ENCODE results near the gene NRROS. TPM values are rescaled to one million over a fixed set of nuclear protein-coding genes. Genes with fewer than 3 reads are reported as not detected.

The NRROS gene
- total RNA-seq, 1 donor: 2.9 TPM

DNA sequence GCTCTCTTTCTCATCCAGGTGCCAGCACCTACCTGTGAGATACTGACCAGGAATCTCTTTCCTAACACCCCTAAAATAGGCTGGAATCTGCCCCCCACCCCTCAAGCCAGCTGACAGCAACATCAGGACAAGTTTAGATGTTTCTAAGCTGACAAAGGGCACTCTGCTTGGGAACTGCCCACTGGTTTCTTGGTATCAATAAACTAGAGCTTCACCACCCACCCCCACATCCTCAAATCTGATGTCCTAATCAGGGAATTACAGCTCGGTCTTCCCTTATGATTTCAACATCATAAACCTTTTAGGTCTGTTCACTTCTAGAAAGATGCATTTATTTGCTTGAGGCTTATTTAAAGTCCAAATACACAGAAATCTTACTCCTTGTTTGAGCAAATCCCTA is 37.9 kb downstream of the NRROS start:
- H3K4me3 ChIP-seq (ENCODE audit: low read depth, low read length): no peak overlapping the region
- DNase-seq (ENCODE audit: low read depth): no peak
- TF ChIP-seq, protein P1, sequence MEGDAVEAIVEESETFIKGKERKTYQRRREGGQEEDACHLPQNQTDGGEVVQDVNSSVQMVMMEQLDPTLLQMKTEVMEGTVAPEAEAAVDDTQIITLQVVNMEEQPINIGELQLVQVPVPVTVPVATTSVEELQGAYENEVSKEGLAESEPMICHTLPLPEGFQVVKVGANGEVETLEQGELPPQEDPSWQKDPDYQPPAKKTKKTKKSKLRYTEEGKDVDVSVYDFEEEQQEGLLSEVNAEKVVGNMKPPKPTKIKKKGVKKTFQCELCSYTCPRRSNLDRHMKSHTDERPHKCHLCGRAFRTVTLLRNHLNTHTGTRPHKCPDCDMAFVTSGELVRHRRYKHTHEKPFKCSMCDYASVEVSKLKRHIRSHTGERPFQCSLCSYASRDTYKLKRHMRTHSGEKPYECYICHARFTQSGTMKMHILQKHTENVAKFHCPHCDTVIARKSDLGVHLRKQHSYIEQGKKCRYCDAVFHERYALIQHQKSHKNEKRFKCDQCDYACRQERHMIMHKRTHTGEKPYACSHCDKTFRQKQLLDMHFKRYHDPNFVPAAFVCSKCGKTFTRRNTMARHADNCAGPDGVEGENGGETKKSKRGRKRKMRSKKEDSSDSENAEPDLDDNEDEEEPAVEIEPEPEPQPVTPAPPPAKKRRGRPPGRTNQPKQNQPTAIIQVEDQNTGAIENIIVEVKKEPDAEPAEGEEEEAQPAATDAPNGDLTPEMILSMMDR (IDR thresholded peaks at IDR 0.05; ENCODE audit: insufficient read depth, low read length): no peak

DNA sequence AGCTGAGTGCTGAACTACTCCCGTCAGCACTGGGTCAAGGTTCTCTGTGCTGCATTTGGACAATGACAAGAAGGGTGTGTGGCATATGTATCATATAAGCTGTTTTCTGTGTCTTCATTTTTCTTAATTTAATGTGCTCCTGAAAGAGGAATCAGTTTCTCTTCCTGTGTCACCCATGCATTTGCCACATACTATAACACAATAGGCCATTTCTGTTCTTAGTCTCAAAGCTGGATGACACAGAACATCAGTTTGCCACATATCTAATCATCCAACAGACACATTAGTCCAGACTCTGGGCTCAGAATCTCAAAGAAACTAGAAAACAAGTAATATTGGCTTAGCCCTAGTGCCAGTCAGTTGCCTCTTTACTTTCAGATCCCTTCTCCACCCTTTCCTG is 38.4 kb downstream of the NRROS start:
- DNase-seq (ENCODE audit: low read depth): no peak
- TF ChIP-seq, protein P1 (IDR thresholded peaks at IDR 0.05; ENCODE audit: insufficient read depth, low read length): no peak

DNA sequence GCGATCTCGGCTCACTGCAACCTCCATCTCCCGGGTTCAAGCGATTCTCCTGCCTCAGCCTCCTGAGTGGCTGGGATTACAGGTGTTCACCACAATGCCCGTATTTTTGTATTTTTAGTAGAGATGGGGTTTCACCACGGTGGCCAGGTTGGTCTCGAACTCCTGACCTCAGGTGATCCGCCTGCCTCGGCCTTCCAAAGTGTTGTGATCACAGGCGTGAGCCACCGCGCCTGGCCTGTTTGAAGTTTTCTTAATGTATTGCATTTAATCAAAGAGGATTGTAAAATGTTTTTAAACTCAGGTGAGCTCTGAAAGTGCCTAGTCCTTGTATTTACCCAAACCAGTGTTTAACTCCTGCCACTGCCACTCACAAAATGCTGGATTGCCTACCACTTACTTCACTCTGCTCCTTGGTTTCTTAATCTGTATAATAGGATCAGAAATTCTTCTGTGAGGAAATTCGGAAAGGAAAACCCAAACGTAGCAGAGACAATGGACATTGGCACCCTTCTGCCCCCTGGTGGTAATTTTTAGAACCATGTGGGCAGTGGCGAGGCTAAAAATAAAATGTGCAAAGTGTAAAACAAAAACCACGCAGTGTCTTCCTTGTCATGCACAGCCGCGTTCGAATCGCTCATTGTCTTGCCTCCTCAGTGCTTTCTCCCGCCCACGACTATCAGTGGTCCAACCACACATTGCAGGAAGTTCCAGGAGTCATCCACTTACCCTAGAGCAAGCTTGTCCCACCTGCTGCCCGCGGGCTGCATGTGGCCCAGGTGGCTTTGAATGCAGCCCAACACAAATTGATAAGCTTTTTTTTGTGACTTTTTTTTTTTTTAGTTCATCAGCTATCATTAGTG is 45.3 kb downstream of the NRROS start:
- peak; percentile 77 for DNase-seq (ENCODE audit: low read depth)
- H3K4me3 ChIP-seq (ENCODE audit: low read depth, low read length): no peak overlapping the region
- TF ChIP-seq, protein P1 (IDR thresholded peaks at IDR 0.05; ENCODE audit: insufficient read depth, low read length): peak; percentile 86

More for the DNA sequence above, 38.4 kb downstream of the NRROS start:
- no peak overlapping the region for H3K4me3 ChIP-seq (ENCODE audit: low read depth, low read length)

DNA sequence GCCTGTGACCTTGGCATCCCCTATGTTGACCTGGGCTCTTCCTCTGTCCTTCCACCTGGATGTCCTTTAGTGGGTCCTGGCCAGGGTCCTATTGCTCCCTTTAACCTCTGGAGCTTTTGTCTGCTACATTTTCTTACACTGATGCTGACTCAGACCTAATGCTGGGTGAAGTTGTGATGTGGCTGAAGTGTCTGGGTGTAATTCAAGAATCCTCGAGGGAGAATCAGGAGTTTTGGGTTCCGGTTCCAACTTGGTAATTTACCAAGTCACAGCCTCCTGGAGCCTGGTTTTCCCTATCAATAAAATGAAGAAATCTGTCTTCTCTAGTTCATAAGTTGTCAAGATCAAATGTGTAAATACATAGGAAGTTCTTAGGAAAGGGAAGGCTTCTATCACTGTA is 46.9 kb downstream of the NRROS start:
- peak; percentile 36 for DNase-seq (ENCODE audit: low read depth)
- TF ChIP-seq, protein P1 (IDR thresholded peaks at IDR 0.05; ENCODE audit: insufficient read depth, low read length): no peak

DNA sequence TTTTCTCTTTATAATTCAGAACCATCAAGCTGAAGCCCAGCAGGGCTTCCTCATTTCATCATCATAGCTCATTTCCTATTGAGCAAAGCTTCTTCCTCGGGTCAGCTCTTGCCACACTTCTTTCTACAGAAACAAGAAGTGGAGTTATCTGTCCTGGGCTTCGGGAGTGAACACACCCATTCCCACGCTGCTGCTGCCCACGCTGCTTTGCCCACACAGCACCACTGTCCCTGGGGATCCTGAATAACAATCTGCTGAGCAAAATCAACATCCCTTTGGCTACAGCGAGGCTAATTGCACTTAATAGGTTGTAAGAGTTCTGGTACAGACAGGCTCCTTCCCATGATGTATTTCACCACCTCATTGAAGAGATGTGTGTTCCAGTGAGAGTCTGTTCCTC is 48.9 kb downstream of the NRROS start:
- peak; percentile 97 for DNase-seq (ENCODE audit: low read depth)
- no peak overlapping the region for H3K4me3 ChIP-seq (ENCODE audit: low read depth, low read length)
- TF ChIP-seq, protein P1 (IDR thresholded peaks at IDR 0.05; ENCODE audit: insufficient read depth, low read length): no peak

More for the DNA sequence above, 46.9 kb downstream of the NRROS start:
- H3K4me3 ChIP-seq (ENCODE audit: low read depth, low read length): no peak overlapping the region

DNA sequence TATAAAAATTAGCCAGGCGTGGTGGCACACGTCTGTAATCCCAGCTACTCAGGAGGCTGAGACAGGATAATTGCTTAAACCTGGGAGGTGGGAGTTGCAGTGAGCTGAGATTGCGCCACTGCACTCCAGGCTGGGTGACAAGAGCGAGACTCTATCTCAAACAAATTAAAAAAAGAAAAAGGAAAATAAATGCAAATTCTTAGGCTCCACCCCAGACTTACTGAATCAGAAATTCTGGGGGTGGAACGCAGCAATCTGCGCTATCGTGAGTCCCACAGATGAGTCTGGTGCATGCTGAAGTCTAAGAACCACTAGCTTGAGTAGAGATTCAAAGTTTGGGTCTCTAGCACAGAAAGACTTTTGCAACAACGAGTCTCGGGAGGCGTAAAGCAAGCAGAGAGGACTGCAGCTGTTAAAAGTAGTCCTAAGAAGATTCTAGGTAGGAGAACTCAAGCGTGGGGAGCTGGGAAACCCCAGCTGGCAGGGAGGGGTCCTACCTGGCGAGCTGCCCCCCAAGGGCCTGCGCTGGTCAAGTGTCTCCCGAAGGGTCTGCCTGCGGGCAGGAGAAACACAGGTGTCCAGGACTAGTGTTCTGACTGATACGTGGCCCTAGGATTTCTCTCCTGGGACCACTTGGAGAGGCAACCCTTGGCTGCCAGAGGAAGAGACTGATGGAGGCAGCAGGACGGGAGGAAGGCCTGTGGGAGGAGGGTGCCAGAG is 50.6 kb downstream of the NRROS start:
- DNase-seq (ENCODE audit: low read depth): no peak
- H3K4me3 ChIP-seq (ENCODE audit: low read depth, low read length): no peak overlapping the region
- TF ChIP-seq, protein P1 (IDR thresholded peaks at IDR 0.05; ENCODE audit: insufficient read depth, low read length): no peak
